Measurements from ENCODE around the gene LYPD1.
A peak's percentile ranks its signal among the peaks of the same experiment; 100 is the strongest.
"Not testable (repeated sequence)": the region's sequence is repeated elsewhere in the genome, so short reads cannot be mapped to it uniquely, and the experiment has no call there.

LYPD1 gene

GRCh38 chr2:132669908-132670495 is at the start of gene LYPD1:
LYPD1 (minus strand) TSS chr2:132670205; CDS start chr2:132669932, 273 bp downstream.
- DNase-seq (ENCODE audit: low spot score) = peak; percentile 49

GRCh38 chr2:132719480-132719879 is 49.5 kb upstream of the LYPD1 start:
- DNase-seq (ENCODE audit: low spot score) = no peak

GRCh38 chr2:132716954-132717353 is 46.9 kb upstream of the LYPD1 start:
- no peak for DNase-seq (ENCODE audit: low spot score)

GRCh38 chr2:132715386-132716351 is 45.7 kb upstream of the LYPD1 start:
- DNase-seq (ENCODE audit: low spot score) = no peak

GRCh38 chr2:132703396-132703795 is 33.4 kb upstream of the LYPD1 start:
- no peak for DNase-seq (ENCODE audit: low spot score)

GRCh38 chr2:132701810-132702209 is 31.8 kb upstream of the LYPD1 start:
- DNase-seq (ENCODE audit: low spot score) = peak; percentile 27

- not testable (repeated sequence) for DNase-seq (ENCODE audit: low spot score)
These were observed 29.8 kb upstream of the LYPD1 start for GRCh38 chr2:132699802-132700201.

GRCh38 chr2:132698347-132698746 is 28.3 kb upstream of the LYPD1 start:
- DNase-seq (ENCODE audit: low spot score) = not testable (repeated sequence)

- no peak for DNase-seq (ENCODE audit: low spot score)
These were observed 27.7 kb upstream of the LYPD1 start for GRCh38 chr2:132697556-132698205.

- no peak for DNase-seq (ENCODE audit: low spot score)
These were observed 22.8 kb upstream of the LYPD1 start for GRCh38 chr2:132692816-132693215.

- no peak for DNase-seq (ENCODE audit: low spot score)
These were observed 21.6 kb upstream of the LYPD1 start for GRCh38 chr2:132691556-132691955.

GRCh38 chr2:132690664-132691303 is 20.8 kb upstream of the LYPD1 start:
- no peak for DNase-seq (ENCODE audit: low spot score)

- DNase-seq (ENCODE audit: low spot score) = no peak
These were observed 11.8 kb upstream of the LYPD1 start for GRCh38 chr2:132681766-132682165.

GRCh38 chr2:132680544-132680943 is 10.5 kb upstream of the LYPD1 start:
- DNase-seq (ENCODE audit: low spot score) = no peak

- no peak for DNase-seq (ENCODE audit: low spot score)
These were observed 8.5 kb upstream of the LYPD1 start for GRCh38 chr2:132678483-132678882.

- DNase-seq (ENCODE audit: low spot score) = peak; percentile 14
These were observed 7.7 kb upstream of the LYPD1 start for GRCh38 chr2:132677661-132678060.

GRCh38 chr2:132676999-132677398 is 7.0 kb upstream of the LYPD1 start:
- no peak for DNase-seq (ENCODE audit: low spot score)

- DNase-seq (ENCODE audit: low spot score) = peak; percentile 27
These were observed 1.3 kb upstream of the LYPD1 start for GRCh38 chr2:132671151-132671835.

GRCh38 chr2:132670496-132671150 is 618 bp upstream of the LYPD1 start:
- DNase-seq (ENCODE audit: low spot score) = peak; percentile 32

GRCh38 chr2:132668987-132669907 is 758 bp downstream of the LYPD1 start:
- DNase-seq (ENCODE audit: low spot score) = peak; percentile 25

All from GM03348 (cell line).